ENCODE measurements around the gene INTS7.
A peak's percentile ranks its signal among the peaks of the same experiment; 100 is the strongest.
"Not testable (repeated sequence)": the region's sequence is repeated elsewhere in the genome, so short reads cannot be mapped to it uniquely, and the experiment has no call there.

INTS7 gene

GRCh38 chr1:212007178-212007577, 28.2 kb downstream of the INTS7 start:
- Mint-ChIP-seq H3K9me3 (no peaks in the 10 kb centered on the region), H3K27ac (no peak overlapping the region), H3K4me3 (no peak overlapping the region), H3K27me3 (ENCODE audit: low read depth, poor library complexity) (no peaks in the 10 kb centered on the region), H3K4me1 (no peaks in the 10 kb centered on the region), H3K36me3 (ENCODE audit: low read depth) (peaks cover 42% of the 10 kb centered on the region)
- DNase-seq: no peak
- no peak for TF ChIP-seq CTCF (IDR thresholded peaks at IDR 0.05)

GRCh38 chr1:212004895-212005608, 30.3 kb downstream of the INTS7 start:
- no peak for DNase-seq
- Mint-ChIP-seq H3K4me1 (no peaks in the 10 kb centered on the region), H3K27ac (peak overlapping the region; percentile 1), H3K36me3 (ENCODE audit: low read depth) (peaks cover 56% of the 10 kb centered on the region), H3K27me3 (ENCODE audit: low read depth, poor library complexity) (no peaks in the 10 kb centered on the region), H3K9me3 (no peaks in the 10 kb centered on the region), H3K4me3 (no peak overlapping the region)
- no peak for TF ChIP-seq CTCF (IDR thresholded peaks at IDR 0.05)

GRCh38 chr1:212002536-212002935, 32.8 kb downstream of the INTS7 start:
- no peak for TF ChIP-seq CTCF (IDR thresholded peaks at IDR 0.05)
- Mint-ChIP-seq H3K27ac (no peak overlapping the region), H3K36me3 (ENCODE audit: low read depth) (peaks cover 70% of the 10 kb centered on the region), H3K9me3 (no peaks in the 10 kb centered on the region), H3K4me3 (no peak overlapping the region), H3K4me1 (no peaks in the 10 kb centered on the region), H3K27me3 (ENCODE audit: low read depth, poor library complexity) (no peaks in the 10 kb centered on the region)
- DNase-seq: no peak

GRCh38 chr1:211997426-211997825, 37.9 kb downstream of the INTS7 start:
- H3K27me3 Mint-ChIP-seq (ENCODE audit: low read depth, poor library complexity); H3K9me3 Mint-ChIP-seq; H3K27ac Mint-ChIP-seq; H3K4me1 Mint-ChIP-seq; H3K4me3 Mint-ChIP-seq; DNase-seq: not testable (repeated sequence)
- H3K36me3 Mint-ChIP-seq (ENCODE audit: low read depth): peaks cover 79% of the 10 kb centered on the region

GRCh38 chr1:211991695-211992094, 43.7 kb downstream of the INTS7 start:
- no peaks in the 10 kb centered on the region for H3K9me3 Mint-ChIP-seq
- no peaks in the 10 kb centered on the region for H3K4me1 Mint-ChIP-seq
- H3K27ac Mint-ChIP-seq: no peak overlapping the region
- TF ChIP-seq CTCF (IDR thresholded peaks at IDR 0.05): no peak
- peaks cover 48% of the 10 kb centered on the region for H3K36me3 Mint-ChIP-seq (ENCODE audit: low read depth)
- no peak overlapping the region for H3K4me3 Mint-ChIP-seq
- H3K27me3 Mint-ChIP-seq (ENCODE audit: low read depth, poor library complexity): peaks cover 2% of the 10 kb centered on the region
- no peak for DNase-seq

GRCh38 chr1:211986628-211987254, 48.6 kb downstream of the INTS7 start:
- TF ChIP-seq CTCF (IDR thresholded peaks at IDR 0.05): no peak
- no peaks in the 10 kb centered on the region for H3K9me3 Mint-ChIP-seq
- H3K36me3 Mint-ChIP-seq (ENCODE audit: low read depth): peaks cover 39% of the 10 kb centered on the region
- no peaks in the 10 kb centered on the region for H3K4me1 Mint-ChIP-seq
- H3K4me3 Mint-ChIP-seq: no peak overlapping the region
- DNase-seq: no peak
- no peaks in the 10 kb centered on the region for H3K27me3 Mint-ChIP-seq (ENCODE audit: low read depth, poor library complexity)
- no peak overlapping the region for H3K27ac Mint-ChIP-seq

Measured in nephron progenitor cell (in vitro differentiated cells).